OCI-LY1 (cell line): Measurements from ENCODE around the gene USP5.

ENCODE experiments used
- H2AFZ ChIP-seq: fragments of 200-600 bp; sonication (generic), shearing (Covaris generic); 2 replicates; pipeline ENCODE4 v1.6.0; 2014; ENCODE audit warnings: antibody characterized with exemption, mild to moderate bottlenecking, low read length
- H3F3A ChIP-seq: fragments of 200-600 bp; sonication (generic), shearing (Covaris generic); 2 replicates; pipeline ENCODE4 v1.6.0; 2014; ENCODE audit warnings: mild to moderate bottlenecking, antibody characterized with exemption, low read length, moderate library complexity; ENCODE audit not compliant: insufficient read depth
- H3K27ac ChIP-seq: fragments of 200-600 bp; sonication (generic); 2 replicates; pipeline ENCODE4 v1.5.1; 2014; ENCODE audit warnings: low read length, mixed run types, mild to moderate bottlenecking, low read depth; ENCODE audit not compliant: poor library complexity, severe bottlenecking
- H3K27me3 ChIP-seq: fragments of 200-600 bp; sonication (generic); 2 replicates; pipeline ENCODE4 v1.6.0; 2014; ENCODE audit warnings: antibody characterized with exemption, mild to moderate bottlenecking, low read length, moderate library complexity; ENCODE audit not compliant: insufficient read depth
- H3K36me3 ChIP-seq: fragments of 200-600 bp; sonication (generic); 2 replicates; pipeline ENCODE4 v1.6.1; 2014; ENCODE audit warnings: mild to moderate bottlenecking, antibody characterized with exemption, low read length, moderate library complexity, mixed read lengths; ENCODE audit not compliant: insufficient read depth
- H3K4me1 ChIP-seq: fragments of 200-600 bp; sonication (generic); 2 replicates; pipeline ENCODE4 v1.5.1; 2014; ENCODE audit warnings: mild to moderate bottlenecking, low read length, moderate library complexity; ENCODE audit not compliant: insufficient read depth, severe bottlenecking
- H3K4me2 ChIP-seq: fragments of 200-600 bp; sonication (generic), shearing (Covaris generic); 2 replicates; pipeline ENCODE4 v1.6.1; 2014; ENCODE audit warnings: low read length
- H3K4me3 ChIP-seq: fragments of 200-600 bp; sonication (generic); 2 replicates; pipeline ENCODE4 v1.5.1; 2014; ENCODE audit warnings: low read length, low read depth, mild to moderate bottlenecking, mixed read lengths; ENCODE audit not compliant: poor library complexity, severe bottlenecking
- H3K79me2 ChIP-seq: fragments of 200-600 bp; shearing (Covaris generic); 2 replicates; pipeline ENCODE4 v1.6.1; 2016; ENCODE audit warnings: mixed run types, low read length, mixed read lengths; ENCODE audit not compliant: insufficient read depth
- H3K9ac ChIP-seq: fragments of 200-600 bp; sonication (generic), shearing (Covaris generic); 2 replicates; pipeline ENCODE4 v1.6.1; 2014; ENCODE audit warnings: mild to moderate bottlenecking, low read length, mixed read lengths
- H3K9me2 ChIP-seq: fragments of 200-600 bp; sonication (generic), shearing (Covaris generic); 2 replicates; pipeline ENCODE4 v1.6.1; 2014; ENCODE audit warnings: low read depth, mild to moderate bottlenecking, low read length, mixed read lengths
- H3K9me3 ChIP-seq: fragments of 200-600 bp; shearing (Covaris generic); 2 replicates; pipeline ENCODE4 v1.6.1; 2014; ENCODE audit warnings: low read length, mixed read lengths
- H4K20me1 ChIP-seq: fragments of 200-600 bp; sonication (generic), shearing (Covaris generic); 2 replicates; pipeline ENCODE4 v1.6.0; 2016; ENCODE audit warnings: mild to moderate bottlenecking, low read length; ENCODE audit not compliant: insufficient read depth
- CTCF ChIP-seq: fragments of 200-600 bp; sonication (generic), shearing (Covaris generic); IDR thresholded peaks from 2 replicates; pipeline ENCODE4 v1.5.1; 2017; ENCODE audit warnings: mild to moderate bottlenecking, antibody characterized with exemption, low read length, moderate library complexity, mixed read lengths
- EZH2 ChIP-seq: fragments of 200-600 bp; sonication (generic), shearing (Covaris generic); IDR thresholded peaks from 2 replicates; pipeline ENCODE4 v1.8.0; 2017; ENCODE audit warnings: borderline replicate concordance, mixed run types, mild to moderate bottlenecking, antibody characterized with exemption, low read length, moderate library complexity, mixed read lengths

USP5 gene

GRCh38 chr12:6821591-6822425, 30.1 kb upstream of the USP5 start, which contains the start of gene GPR162:
GPR162 (plus strand) TSS chr12:6821821; CDS start chr12:6823899, 2,078 bp downstream.
- no peaks in the 10 kb centered on the region for H3K79me2 ChIP-seq
- H4K20me1 ChIP-seq: no peaks in the 10 kb centered on the region
- no peaks in the 10 kb centered on the region for H3K36me3 ChIP-seq
- H3K27ac ChIP-seq: no peak within 1 kb of the TSS
- H3K27me3 ChIP-seq: peaks cover 9% of the 10 kb centered on the region; the same call in 1 of the 2 replicates
- H2AFZ ChIP-seq: no peak within 1 kb of the TSS
- H3K9me2 ChIP-seq: no peaks in the 10 kb centered on the region
- no peaks in the 10 kb centered on the region for H3K4me1 ChIP-seq
- H3K4me2 ChIP-seq: no peak within 1 kb of the TSS
- TF ChIP-seq CTCF: no peak
- H3K4me3 ChIP-seq: no peak within 1 kb of the TSS
- H3K9me3 ChIP-seq: no peaks in the 10 kb centered on the region
- H3K9ac ChIP-seq: no peak within 1 kb of the TSS
- no peaks in the 10 kb centered on the region for H3F3A ChIP-seq

DNA sequence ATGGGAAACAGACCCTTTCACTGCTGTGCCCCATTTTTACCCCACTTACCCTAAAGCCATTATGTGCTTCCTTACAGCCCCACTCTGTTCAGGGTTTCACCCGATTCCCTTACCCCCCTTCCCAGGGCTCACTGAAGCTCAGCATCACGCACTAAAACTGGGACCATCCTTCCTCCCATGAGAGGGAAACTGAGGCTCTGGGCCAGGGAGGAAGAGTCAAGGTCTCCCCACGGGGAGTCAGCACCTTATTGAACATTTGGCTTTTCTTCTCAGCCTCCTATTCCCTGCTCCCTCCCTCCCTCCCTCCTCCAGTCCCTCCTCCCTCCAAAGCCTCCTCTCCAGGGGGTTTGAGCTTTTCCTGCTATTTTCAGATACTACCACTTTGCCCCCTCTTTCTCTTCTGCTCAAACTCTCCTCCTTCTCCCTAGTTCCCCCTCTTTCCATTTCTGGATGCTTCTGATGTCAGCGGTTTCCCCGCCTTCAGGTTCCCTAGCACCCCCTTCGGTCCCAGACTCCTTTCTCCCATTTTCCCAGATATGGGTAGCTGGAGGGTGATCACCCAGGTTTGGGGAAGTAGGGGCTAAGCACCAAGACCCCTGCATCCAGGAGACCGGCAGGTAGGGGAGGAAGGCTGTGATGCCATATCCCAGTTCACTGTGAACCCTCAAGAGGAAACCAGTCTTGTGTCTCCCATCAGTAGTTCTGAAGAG, 29.4 kb upstream of the USP5 start:
- Histone ChIP-seq H3K36me3 (no peaks in the 10 kb centered on the region), H3K4me1 (no peaks in the 10 kb centered on the region), H4K20me1 (no peaks in the 10 kb centered on the region), H3K9me3 (no peaks in the 10 kb centered on the region), H3K27me3 (peaks cover 9% of the 10 kb centered on the region; the same call in 1 of the 2 replicates), H3K79me2 (no peaks in the 10 kb centered on the region), H2AFZ (no peak overlapping the region), H3K9me2 (no peaks in the 10 kb centered on the region), H3K27ac (no peak overlapping the region), H3K4me2 (no peak overlapping the region), H3K4me3 (no peak overlapping the region), H3F3A (no peaks in the 10 kb centered on the region), H3K9ac (no peak overlapping the region)
- TF ChIP-seq EZH2 (no peak), CTCF (no peak)

DNA sequence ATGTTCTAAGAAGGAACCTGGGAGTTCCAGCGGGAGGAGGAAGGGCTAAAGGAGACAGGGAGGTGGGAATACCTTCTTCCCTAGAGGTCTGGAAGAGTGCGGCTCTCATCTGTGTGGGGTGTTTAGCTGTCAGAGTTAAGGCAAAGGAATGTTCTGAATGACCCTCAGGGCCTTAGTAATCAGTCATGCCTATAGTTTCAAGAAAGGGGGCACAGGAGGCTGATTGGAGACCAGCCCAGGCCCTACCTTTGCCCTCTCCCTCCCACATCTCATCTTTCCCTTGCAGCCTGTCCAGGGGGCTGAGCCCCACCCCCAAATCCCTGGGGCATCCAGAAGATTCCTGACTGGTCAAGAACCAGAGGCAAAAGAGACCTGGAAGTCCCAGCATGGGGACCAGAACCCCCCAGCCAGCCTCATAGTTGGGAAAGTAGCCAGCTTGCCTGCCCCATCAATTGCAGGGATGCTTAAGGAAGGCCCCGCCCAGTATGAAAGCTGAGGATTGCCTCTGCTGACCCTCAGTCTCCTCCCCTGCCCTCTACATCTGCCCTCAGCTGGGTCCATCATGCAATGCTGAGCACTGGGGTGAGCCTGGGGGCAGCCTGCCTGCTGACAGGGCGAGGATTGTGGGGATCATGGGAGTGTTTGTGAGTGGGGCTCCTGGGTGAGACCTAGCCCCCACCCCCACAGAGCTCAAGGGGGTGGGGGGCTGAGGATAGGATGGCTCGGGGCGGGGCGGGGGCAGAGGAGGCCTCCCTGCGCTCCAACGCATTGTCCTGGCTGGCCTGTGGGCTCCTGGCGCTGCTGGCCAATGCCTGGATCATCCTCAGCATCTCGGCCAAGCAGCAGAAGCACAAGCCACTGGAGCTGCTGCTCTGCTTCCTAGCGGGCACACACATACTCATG, 28.5 kb upstream of the USP5 start:
- Histone ChIP-seq H3K9ac (no peak overlapping the region), H4K20me1 (no peaks in the 10 kb centered on the region), H3K4me3 (no peak overlapping the region), H3K27me3 (peaks cover 5% of the 10 kb centered on the region; the same call in 1 of the 2 replicates), H3K27ac (no peak overlapping the region), H3K9me3 (no peaks in the 10 kb centered on the region), H3F3A (no peaks in the 10 kb centered on the region), H2AFZ (no peak overlapping the region), H3K79me2 (no peaks in the 10 kb centered on the region), H3K9me2 (no peaks in the 10 kb centered on the region), H3K4me2 (no peak overlapping the region), H3K36me3 (no peaks in the 10 kb centered on the region), H3K4me1 (no peaks in the 10 kb centered on the region)
- no peak for TF ChIP-seq CTCF
- TF ChIP-seq EZH2: no peak
